PC-9 (cell line): Measurements from ENCODE around the gene ZNF501.

Experiments used
- CTCF ChIP-seq: fragments of 200-600 bp; sonication (generic); conservative IDR thresholded peaks from 2 replicates; pipeline ENCODE4 v1.6.1; 2017; ENCODE audit warnings: mixed run types, antibody characterized with exemption, mild to moderate bottlenecking, moderate library complexity
- EZH2 ChIP-seq: fragments of 200-600 bp; sonication (generic); IDR thresholded peaks from 2 replicates; pipeline ENCODE4 v1.8.0; 2017; ENCODE audit warnings: antibody characterized with exemption, low read depth

DNA sequence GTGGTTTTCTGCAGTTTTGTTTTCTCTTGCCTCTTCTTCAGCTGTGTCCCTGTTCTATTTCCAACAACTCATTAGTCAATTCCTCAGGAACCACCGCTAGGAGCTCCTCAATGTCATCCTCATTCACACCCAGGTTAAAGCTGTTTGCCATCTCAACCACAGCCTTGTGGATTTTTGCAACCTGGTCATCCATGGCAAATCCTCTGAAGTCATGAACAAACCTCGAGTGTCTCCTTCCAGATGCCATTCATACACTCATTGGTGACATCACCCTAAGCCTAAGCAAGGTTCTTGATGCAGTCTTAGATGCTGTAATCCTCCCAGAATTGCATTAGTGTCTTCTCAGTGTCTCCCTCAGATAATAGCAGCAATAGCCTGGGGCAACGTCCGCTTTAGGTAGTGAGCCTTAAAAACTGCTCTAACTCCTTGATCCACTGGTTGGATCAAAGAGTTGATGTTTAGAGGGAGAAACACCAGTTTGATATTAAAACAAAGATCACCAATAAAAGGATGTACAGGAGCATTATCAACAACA lies 48.4 kb upstream of the ZNF501 start:
- TF ChIP-seq CTCF (no peak), EZH2 (no peak)
